Liver (tissue), 2 donors: ENCODE results near the gene HSF4.

Experiments
- FOXA1 ChIP-seq: IDR thresholded peaks from 2 replicates; pipeline ENCODE4 v1.6.1; 2016; ENCODE audit warnings: antibody characterized with exemption
- TF ChIP-seq, protein P1 (sequence below): IDR thresholded peaks from 2 replicates; pipeline ENCODE4 v1.6.1; 2016; ENCODE audit warnings: antibody characterized with exemption
- TF ChIP-seq, protein P2 (sequence below): fragments of 150-350 bp; IDR thresholded peaks from 2 replicates; pipeline ENCODE4 v1.5.1; 2017; ENCODE audit warnings: improper control_type of control experiment, low read depth, low read length; ENCODE audit not compliant: missing input control
- TF ChIP-seq, protein P3 (sequence below): IDR thresholded peaks from 2 replicates; pipeline ENCODE4 v1.6.1; 2016; ENCODE audit warnings: antibody characterized with exemption, mild to moderate bottlenecking
- donor health status: healthy.

DNA sequence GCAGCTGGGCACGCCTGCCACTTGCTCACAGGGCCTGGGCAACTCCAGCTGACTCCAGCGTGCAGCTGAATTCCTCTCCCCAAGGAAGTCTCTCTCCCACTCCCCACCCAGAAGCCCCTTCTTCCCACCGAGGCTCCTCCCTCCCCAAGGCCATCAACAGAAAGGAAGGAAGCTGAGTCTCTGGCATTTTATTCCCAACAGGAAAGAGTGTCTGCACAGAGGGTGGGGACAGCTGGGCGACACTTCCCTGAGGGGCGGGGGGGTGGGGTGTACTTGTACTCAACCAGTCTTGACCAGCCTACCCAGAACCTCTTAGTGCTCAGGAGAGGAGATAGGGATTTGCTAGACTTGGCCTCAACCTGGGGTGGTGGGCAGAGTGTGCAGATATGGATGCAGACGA lies 25.5 kb downstream of the HSF4 start, which contains the start of gene EXOC3L1:
- TF ChIP-seq, protein P1, sequence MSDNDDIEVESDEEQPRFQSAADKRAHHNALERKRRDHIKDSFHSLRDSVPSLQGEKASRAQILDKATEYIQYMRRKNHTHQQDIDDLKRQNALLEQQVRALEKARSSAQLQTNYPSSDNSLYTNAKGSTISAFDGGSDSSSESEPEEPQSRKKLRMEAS = no peak
- TF ChIP-seq, protein P2, sequence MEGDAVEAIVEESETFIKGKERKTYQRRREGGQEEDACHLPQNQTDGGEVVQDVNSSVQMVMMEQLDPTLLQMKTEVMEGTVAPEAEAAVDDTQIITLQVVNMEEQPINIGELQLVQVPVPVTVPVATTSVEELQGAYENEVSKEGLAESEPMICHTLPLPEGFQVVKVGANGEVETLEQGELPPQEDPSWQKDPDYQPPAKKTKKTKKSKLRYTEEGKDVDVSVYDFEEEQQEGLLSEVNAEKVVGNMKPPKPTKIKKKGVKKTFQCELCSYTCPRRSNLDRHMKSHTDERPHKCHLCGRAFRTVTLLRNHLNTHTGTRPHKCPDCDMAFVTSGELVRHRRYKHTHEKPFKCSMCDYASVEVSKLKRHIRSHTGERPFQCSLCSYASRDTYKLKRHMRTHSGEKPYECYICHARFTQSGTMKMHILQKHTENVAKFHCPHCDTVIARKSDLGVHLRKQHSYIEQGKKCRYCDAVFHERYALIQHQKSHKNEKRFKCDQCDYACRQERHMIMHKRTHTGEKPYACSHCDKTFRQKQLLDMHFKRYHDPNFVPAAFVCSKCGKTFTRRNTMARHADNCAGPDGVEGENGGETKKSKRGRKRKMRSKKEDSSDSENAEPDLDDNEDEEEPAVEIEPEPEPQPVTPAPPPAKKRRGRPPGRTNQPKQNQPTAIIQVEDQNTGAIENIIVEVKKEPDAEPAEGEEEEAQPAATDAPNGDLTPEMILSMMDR = no peak
- TF ChIP-seq, protein P3, sequence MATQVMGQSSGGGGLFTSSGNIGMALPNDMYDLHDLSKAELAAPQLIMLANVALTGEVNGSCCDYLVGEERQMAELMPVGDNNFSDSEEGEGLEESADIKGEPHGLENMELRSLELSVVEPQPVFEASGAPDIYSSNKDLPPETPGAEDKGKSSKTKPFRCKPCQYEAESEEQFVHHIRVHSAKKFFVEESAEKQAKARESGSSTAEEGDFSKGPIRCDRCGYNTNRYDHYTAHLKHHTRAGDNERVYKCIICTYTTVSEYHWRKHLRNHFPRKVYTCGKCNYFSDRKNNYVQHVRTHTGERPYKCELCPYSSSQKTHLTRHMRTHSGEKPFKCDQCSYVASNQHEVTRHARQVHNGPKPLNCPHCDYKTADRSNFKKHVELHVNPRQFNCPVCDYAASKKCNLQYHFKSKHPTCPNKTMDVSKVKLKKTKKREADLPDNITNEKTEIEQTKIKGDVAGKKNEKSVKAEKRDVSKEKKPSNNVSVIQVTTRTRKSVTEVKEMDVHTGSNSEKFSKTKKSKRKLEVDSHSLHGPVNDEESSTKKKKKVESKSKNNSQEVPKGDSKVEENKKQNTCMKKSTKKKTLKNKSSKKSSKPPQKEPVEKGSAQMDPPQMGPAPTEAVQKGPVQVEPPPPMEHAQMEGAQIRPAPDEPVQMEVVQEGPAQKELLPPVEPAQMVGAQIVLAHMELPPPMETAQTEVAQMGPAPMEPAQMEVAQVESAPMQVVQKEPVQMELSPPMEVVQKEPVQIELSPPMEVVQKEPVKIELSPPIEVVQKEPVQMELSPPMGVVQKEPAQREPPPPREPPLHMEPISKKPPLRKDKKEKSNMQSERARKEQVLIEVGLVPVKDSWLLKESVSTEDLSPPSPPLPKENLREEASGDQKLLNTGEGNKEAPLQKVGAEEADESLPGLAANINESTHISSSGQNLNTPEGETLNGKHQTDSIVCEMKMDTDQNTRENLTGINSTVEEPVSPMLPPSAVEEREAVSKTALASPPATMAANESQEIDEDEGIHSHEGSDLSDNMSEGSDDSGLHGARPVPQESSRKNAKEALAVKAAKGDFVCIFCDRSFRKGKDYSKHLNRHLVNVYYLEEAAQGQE = no peak
- no peak for TF ChIP-seq FOXA1
